Measurements from ENCODE around the gene MUSK.

GRCh38 chr9:110751971-110752370, 83.4 kb downstream of the MUSK start:
- TF ChIP-seq TAF1 (IDR thresholded peaks at IDR 0.05; ENCODE audit: borderline replicate concordance, low read depth, low read length) = no peak
- no peak for TF ChIP-seq POLR2A (IDR thresholded peaks at IDR 0.05; ENCODE audit: low read depth, low read length)
- TF ChIP-seq POLR2AphosphoS5 (IDR thresholded peaks at IDR 0.05; ENCODE audit: low read depth, low read length) = no peak

Data from GM12892 (cell line).